NCI-H2196 (cell line): ENCODE data around the gene EMCN.
"Not testable (repeated sequence)": the region's sequence is repeated elsewhere in the genome, so short reads cannot be mapped to it uniquely, and the experiment has no call there.

Experiments
- DNase-seq: peaks from one replicate; lab custom pipeline; 2025; ENCODE audit not compliant: unreplicated experiment; lab: John Stamatoyannopoulos, UW

Gene EMCN

GRCh38 chr4:100386270-100386669 lies 131.6 kb downstream of the EMCN start:
- DNase-seq, result no peak

DNA sequence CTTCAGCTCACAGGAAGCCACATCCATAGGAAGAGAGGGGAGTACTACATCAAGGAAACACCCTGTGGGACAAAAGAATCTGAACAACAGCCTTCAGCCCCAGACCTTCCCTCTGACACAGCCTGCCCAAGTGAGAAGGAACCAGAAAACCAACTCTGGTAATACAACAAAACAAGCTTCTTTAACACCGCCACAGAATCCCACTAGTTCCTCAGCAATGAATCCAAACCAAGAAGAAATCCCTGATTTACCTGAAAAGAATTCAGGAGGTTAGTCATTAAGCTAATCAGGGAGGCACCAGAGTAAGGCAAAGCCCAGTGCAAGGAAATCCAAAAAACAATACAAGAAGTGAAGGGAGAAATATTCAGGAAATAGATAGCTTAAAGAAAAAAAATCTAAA lies 137.4 kb downstream of the EMCN start:
- DNase-seq, result not testable (repeated sequence)

- DNase-seq, result no peak
Measured at GRCh38 chr4:100379583-100380105, 138.2 kb downstream of the EMCN start.

GRCh38 chr4:100372432-100372831 lies 145.4 kb downstream of the EMCN start:
- no peak for DNase-seq

DNA sequence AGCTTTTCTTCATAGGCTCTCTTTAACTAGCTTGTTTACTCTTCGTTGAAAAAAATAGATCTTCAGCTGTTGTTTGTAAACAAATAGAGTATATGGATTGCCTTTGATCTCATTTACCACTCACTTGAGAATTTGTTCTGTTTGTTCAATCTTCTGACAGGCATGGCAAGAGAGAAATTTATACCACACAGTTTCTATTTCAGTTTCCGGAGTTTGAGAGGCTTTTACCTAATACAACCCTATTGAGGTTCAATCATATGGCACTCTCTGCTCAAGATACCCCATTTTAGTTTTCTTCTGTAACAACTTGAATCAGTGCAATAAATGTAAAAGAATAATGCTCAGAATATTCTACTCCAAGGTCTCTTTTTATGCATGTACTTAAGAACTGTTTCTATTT lies 148.0 kb downstream of the EMCN start:
- DNase-seq, result no peak

GRCh38 chr4:100367451-100367850 lies 150.4 kb downstream of the EMCN start:
- DNase-seq, result no peak

- DNase-seq, result no peak
Measured at GRCh38 chr4:100366213-100366612, 151.6 kb downstream of the EMCN start.

DNA sequence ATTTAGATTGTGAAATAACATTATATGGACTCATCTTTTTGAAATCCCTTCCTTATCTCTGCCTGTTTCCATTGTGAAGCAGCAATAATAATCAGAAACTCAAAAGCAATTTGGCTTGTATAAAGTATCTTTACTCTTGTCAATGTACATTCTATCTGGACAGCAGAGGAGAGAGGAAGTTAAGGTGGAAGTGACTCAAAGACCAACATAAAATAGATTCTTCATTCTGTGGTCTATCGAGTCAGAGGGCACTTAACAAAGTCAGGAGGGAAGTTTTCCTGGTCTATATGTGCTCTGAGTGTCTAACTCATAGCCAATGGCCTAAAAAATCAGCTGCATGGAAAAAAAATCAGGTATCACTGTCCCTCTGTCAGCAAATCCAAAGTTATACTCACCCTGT lies 155.5 kb downstream of the EMCN start:
- DNase-seq, result no peak

DNA sequence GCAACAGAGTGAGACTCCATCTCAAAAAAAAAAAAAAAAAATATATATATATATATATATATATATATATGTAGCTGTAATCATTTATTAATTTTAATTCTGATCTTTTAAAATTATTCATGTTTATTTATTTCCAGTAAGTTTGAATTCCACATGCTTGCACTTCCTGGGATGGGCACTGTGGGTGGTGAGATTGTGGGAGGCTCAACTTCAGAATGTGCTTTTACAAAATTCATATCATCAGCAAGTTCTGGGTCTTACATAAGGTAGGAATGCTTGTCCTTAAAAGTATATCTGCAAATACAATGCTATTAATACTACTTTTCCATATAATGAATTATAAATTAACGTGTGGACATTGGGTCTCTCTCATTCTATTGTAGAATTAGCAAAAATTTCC lies 156.5 kb downstream of the EMCN start:
- DNase-seq, result no peak

DNA sequence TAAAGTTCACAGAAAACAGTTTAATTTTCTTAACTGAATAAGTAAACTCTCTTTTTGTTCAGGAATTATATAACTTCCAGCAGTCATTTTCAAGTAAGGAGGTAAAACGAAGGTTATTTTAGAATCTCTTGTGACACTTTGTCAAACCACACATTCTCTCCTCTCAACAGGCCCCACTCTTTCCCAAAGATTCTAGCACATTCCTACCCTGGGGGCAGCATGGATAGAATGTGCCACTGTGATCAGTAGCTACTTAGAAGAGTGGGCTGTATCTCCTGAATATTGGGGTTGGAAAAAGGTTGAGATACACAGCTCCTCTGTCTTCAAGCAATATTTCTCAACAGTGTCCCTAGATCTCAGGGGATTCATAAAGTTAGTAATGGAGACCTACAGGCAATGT lies 157.6 kb downstream of the EMCN start:
- no peak for DNase-seq

- DNase-seq, result no peak
Measured at GRCh38 chr4:100359441-100359840, 158.4 kb downstream of the EMCN start.

- DNase-seq, result no peak
Measured at GRCh38 chr4:100357542-100357941, 160.3 kb downstream of the EMCN start.

- no peak for DNase-seq
Measured at GRCh38 chr4:100356172-100356571, 161.7 kb downstream of the EMCN start.

GRCh38 chr4:100352352-100352751 lies 165.5 kb downstream of the EMCN start:
- not testable (repeated sequence) for DNase-seq

GRCh38 chr4:100348473-100348872 lies 169.3 kb downstream of the EMCN start:
- no peak for DNase-seq

DNA sequence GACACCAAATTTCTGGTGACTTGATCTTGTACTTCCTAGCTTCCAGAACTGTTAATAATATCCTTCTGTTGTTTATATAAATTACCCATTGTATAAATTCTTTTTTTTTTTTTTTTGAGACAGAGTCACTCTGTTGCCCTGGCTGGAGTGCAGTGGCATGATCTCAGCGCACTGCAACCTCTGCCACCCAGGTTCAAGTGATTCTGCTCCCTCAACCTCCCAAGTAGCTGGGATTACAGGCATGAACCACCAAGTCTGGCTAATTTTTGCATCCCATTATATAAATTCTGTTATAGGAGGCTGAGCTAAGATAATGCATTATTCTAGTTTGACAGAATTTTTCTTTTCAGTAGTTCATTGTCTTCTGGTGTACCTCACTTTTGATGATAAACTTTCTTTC lies 170.6 kb downstream of the EMCN start:
- DNase-seq, result no peak

- DNase-seq, result no peak
Measured at GRCh38 chr4:100345585-100345984, 172.2 kb downstream of the EMCN start.
